ENCODE measurements around the gene CTSA. TPM values are rescaled to one million over a fixed set of nuclear protein-coding genes. Genes with fewer than 3 reads are reported as not detected.

Gene CTSA
- total RNA-seq, 1 donor from 2014 or later = 92.1 TPM

GRCh38 chr20:45892049-45892825, 1.1 kb downstream of the CTSA start:
- DNase-seq (ENCODE audit: low spot score, unreplicated experiment) = no peak
- peak overlapping the region; percentile 69 for H3K27ac Mint-ChIP-seq
- TF ChIP-seq CTCF (IDR thresholded peaks at IDR 0.05; ENCODE audit: unreplicated experiment) = no peak

GRCh38 chr20:45892828-45893500, 1.8 kb downstream of the CTSA start:
- no peaks in the 10 kb centered on the region for H3K27me3 Mint-ChIP-seq
- peaks cover 7% of the 10 kb centered on the region for H3K4me1 Mint-ChIP-seq (ENCODE audit: low read depth)
- no peak for DNase-seq (ENCODE audit: low spot score, unreplicated experiment)
- no peaks in the 10 kb centered on the region for H3K9me3 Mint-ChIP-seq (ENCODE audit: low read depth)
- H3K36me3 Mint-ChIP-seq (ENCODE audit: insufficient read depth) = peaks cover 7% of the 10 kb centered on the region
- peak overlapping the region; percentile 86 for H3K4me3 Mint-ChIP-seq (ENCODE audit: low read depth)
- TF ChIP-seq CTCF (IDR thresholded peaks at IDR 0.05; ENCODE audit: unreplicated experiment) = no peak
- H3K27ac Mint-ChIP-seq = peak overlapping the region; percentile 46

More at GRCh38 chr20:45892049-45892825, 1.1 kb downstream of the CTSA start:
- Mint-ChIP-seq H3K4me3 (ENCODE audit: low read depth) (peak overlapping the region; percentile 86), H3K36me3 (ENCODE audit: insufficient read depth) (peaks cover 7% of the 10 kb centered on the region), H3K4me1 (ENCODE audit: low read depth) (peaks cover 7% of the 10 kb centered on the region), H3K27me3 (no peaks in the 10 kb centered on the region), H3K9me3 (ENCODE audit: low read depth) (no peaks in the 10 kb centered on the region)

- peaks cover 7% of the 10 kb centered on the region for H3K36me3 Mint-ChIP-seq (ENCODE audit: insufficient read depth)
- DNase-seq (ENCODE audit: low spot score, unreplicated experiment) = no peak
- no peak overlapping the region for H3K4me3 Mint-ChIP-seq (ENCODE audit: low read depth)
Observed at GRCh38 chr20:45893831-45894230, 2.7 kb downstream of the CTSA start.

GRCh38 chr20:45894797-45895196, 3.7 kb downstream of the CTSA start:
- Mint-ChIP-seq H3K4me1 (ENCODE audit: low read depth) (peaks cover 7% of the 10 kb centered on the region), H3K36me3 (ENCODE audit: insufficient read depth) (peaks cover 7% of the 10 kb centered on the region), H3K9me3 (ENCODE audit: low read depth) (no peaks in the 10 kb centered on the region), H3K27me3 (no peaks in the 10 kb centered on the region), H3K27ac (no peak overlapping the region), H3K4me3 (ENCODE audit: low read depth) (no peak overlapping the region)
- DNase-seq (ENCODE audit: low spot score, unreplicated experiment) = no peak
- TF ChIP-seq CTCF (IDR thresholded peaks at IDR 0.05; ENCODE audit: unreplicated experiment) = no peak

More at GRCh38 chr20:45893831-45894230, 2.7 kb downstream of the CTSA start:
- Mint-ChIP-seq H3K4me1 (ENCODE audit: low read depth) (peaks cover 7% of the 10 kb centered on the region), H3K9me3 (ENCODE audit: low read depth) (no peaks in the 10 kb centered on the region), H3K27me3 (no peaks in the 10 kb centered on the region), H3K27ac (no peak overlapping the region)
- TF ChIP-seq CTCF (IDR thresholded peaks at IDR 0.05; ENCODE audit: unreplicated experiment) = no peak

GRCh38 chr20:45896641-45897161, 5.6 kb downstream of the CTSA start:
- DNase-seq (ENCODE audit: low spot score, unreplicated experiment) = no peak
- H3K4me3 Mint-ChIP-seq (ENCODE audit: low read depth) = no peak overlapping the region
- H3K36me3 Mint-ChIP-seq (ENCODE audit: insufficient read depth) = peaks cover 7% of the 10 kb centered on the region
- no peaks in the 10 kb centered on the region for H3K27me3 Mint-ChIP-seq
- H3K4me1 Mint-ChIP-seq (ENCODE audit: low read depth) = peaks cover 5% of the 10 kb centered on the region
- H3K9me3 Mint-ChIP-seq (ENCODE audit: low read depth) = no peaks in the 10 kb centered on the region
- H3K27ac Mint-ChIP-seq = no peak overlapping the region
- no peak for TF ChIP-seq CTCF (IDR thresholded peaks at IDR 0.05; ENCODE audit: unreplicated experiment)
